Activated CD8-positive, alpha-beta memory T cell treated with anti-CD3 and anti-CD28 coated beads for 36 hours (primary cell): ENCODE measurements around the gene LIPF. TPM values are rescaled to one million over a fixed set of nuclear protein-coding genes. Genes with fewer than 3 reads are reported as not detected.

ENCODE experiments used
- total RNA-seq, 2 experiments: library from RNA; stranded (reverse); gene quantifications; one replicate each; pipeline ENCODE4 v1.2.3, GENCODE V29; 2021

Gene LIPF
- total RNA-seq, 2 experiments from 2014 or later: not detected

Other genes with a start within 250 kb of the LIPF start
- gene RNLS, start 81.1 kb upstream of the LIPF start, total RNA-seq: 1 to 10 TPM; 4.3 to 6.2 TPM
- gene LIPJ, start 77.7 kb upstream of the LIPF start, total RNA-seq: not detected
- not detected for gene LIPK, start 41.8 kb downstream of the LIPF start, total RNA-seq
- gene LIPN, start 95.6 kb downstream of the LIPF start, total RNA-seq: not detected
- gene LIPM, start 138.3 kb downstream of the LIPF start, total RNA-seq: not detected
- gene ANKRD22, start 187.4 kb downstream of the LIPF start, total RNA-seq: under 1 TPM; 0.15 to 0.17 TPM
- 10 to 100 TPM; 24.5 to 26.9 TPM for gene STAMBPL1, start 215.8 kb downstream of the LIPF start, total RNA-seq